Activated CD4-positive, alpha-beta T cell treated with anti-CD3 and anti-CD28 coated beads, Interleukin-2, Interleukin-4, amounts not matched to agents 100 ng/mL and 50 ng/mL, durations not matched to agents 16 hours and 8 hours (primary cell): ENCODE results near the gene KLHL5.
"Not testable (repeated sequence)": the region's sequence is repeated elsewhere in the genome, so short reads cannot be mapped to it uniquely, and the experiment has no call there.

Experiments
- DNase-seq: peaks from one replicate; pipeline ENCODE4 v3.0.0-alpha.2; 2020; ENCODE audit warnings: low spot score

The KLHL5 gene

DNA sequence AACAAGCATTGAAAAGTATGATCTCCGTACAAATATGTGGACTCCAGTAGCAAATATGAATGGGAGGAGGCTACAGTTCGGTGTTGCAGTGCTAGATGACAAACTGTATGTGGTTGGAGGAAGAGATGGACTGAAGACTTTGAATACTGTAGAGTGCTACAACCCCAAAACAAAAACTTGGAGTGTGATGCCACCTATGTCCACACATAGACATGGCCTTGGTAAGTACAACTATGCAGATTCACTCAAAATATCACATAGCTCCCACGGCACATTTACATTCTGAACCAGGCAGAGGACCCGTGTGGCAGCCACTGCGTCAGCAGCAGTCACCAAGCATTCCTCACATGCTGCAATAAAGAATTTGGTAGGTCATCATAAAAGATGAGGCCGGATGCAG lies 41.3 kb downstream of the KLHL5 start:
- DNase-seq = no peak

DNA sequence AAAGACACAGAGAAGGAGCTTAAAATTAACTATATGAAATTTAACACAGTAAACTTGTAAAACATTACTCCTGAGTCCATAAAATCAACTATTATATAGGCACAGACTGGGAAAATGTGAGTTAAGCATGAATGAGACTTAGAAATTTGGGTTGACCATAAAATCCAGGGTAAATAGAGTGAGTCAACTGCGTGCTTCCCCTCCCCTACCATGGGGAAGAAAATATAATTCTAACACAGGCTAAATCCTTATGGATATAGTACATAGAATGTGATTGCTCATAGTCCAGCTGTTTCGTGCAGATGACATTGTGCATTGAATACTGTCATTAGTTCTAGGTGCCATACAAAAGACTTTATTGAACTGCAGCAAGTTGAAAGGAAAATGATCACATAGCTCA lies 42.2 kb downstream of the KLHL5 start:
- no peak for DNase-seq

DNA sequence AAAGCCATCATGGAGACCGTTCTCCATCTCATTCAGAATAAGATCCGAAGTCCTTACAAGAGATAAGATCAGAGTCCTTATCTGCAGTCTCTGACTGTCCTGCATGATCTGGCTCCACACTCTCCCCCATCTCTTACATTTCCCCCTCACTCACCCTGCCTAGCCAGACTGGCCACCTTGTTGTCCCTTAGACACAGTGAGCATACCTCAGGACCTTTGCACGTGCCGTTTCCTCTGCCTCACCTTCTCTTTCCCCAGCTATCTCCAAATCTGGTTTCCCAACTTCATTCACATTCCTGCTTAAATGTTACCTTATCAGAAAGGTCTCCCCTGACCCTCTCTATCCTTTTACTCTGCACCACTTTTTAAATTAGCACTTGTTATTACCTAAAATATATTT lies 44.0 kb downstream of the KLHL5 start:
- DNase-seq = no peak

DNA sequence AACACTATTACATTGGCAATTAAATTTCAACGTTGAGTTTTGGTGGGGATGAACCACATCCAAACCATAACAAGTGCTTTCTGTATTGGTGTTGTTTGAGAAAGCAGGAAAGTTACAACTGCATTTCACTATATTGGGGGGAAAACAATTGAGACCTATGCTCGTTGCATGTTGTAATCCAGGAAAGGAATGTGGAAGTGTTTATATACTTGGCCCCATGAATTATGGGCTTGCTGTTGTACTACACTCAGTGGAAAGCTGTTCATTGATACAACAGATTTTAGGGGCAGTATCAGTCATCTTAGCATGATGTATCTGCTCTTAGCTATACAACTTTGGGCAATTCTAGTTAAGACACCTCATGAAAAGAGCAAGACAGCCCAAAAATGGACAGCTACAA lies 52.4 kb downstream of the KLHL5 start:
- no peak for DNase-seq

DNA sequence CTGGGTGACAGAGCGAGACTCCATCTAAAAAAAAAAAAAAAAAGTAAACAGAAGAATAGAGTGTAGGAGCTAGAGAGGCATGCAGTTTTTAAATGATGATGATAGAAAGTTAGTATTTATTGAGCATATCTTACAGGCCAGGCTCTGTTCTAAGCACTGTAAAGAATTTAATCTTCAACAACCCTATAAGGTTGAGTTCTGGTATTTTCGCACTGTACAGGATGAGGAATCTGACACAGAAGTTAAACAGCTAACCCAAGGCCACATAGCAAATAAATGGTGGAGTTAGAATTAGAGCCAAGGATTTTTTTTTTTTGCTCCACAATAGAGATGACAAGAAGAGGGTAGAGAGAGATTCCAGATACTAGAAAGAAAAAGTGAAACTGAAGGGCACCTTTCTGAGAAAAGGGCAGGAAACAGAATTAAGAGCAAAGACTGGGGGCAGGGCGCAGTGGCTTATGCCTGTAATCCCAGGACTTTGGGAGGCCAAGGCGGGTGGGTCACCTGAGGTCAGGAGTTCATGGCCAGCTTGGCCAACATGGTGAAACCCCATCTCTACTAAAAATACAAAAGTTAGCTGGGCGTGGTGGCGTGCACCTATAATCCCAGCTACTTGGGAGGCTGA lies 56.1 kb downstream of the KLHL5 start:
- no peak for DNase-seq

DNA sequence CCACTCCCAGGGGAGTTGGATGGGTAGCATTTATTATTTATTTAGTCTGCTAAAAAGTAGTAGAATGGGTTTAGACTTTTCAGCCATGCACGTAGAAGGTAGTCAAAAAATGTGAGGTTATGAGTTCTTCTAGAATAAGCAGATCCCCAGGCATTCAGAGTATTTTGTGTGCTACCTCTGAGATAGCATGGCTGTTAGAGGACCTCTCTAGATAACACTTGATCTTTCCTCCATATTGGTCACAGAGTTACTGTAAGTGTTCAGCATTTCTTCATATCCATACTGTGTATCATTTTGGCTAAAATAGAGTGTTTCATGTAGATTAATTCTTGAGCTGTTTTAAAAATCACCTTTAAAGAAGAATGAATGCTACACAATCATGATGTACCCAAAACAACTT lies 58.4 kb downstream of the KLHL5 start:
- DNase-seq = no peak

DNA sequence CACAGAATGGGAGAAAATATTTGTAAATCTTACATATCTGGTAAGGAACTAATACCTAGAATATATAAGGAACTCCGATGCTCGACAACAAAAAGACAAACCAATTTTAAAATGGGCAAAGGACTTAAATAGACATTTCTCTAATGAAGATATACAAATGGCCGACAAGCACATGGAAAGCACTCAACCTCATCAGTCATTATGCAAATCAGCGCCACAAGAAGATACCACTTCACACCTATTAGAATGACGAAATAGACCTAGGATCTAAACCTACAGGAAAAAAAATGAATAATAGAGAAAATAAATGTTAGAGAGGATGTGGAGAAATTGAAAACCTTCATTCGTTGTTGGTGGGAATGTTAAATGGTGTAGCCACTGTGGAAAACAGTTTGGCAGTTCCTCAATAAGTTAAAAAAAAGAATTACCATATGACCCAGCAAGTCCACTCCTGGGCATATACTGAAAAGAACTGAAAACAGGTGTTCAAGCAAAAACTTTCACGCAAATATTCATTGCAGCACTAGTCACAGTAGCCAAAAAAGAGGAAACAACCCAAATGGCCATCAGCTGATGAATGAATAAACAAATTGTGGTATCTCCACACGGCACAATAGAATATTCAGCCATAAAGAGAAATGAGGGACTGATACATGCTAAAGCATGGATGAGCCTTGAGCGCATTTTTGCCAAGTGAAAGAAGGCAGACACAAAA lies 63.0 kb downstream of the KLHL5 start:
- no peak for DNase-seq

DNA sequence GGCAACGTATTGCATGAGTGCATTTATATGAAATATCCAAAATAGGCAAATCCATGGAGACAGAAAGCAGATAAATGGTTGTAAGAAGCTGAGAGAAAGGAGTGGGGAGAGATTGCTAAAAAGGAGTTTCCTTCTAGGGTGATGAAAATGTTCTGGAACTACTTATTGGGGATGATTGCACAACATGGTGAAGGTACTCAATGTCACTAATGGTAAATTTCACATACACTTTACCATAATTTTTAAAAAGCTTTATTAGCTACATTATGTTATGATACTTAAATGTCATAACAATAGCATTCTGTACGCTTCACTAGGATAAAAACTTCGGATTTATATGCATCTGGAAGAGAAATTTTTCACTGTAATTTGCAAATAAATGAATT lies 63.6 kb downstream of the KLHL5 start:
- no peak for DNase-seq

DNA sequence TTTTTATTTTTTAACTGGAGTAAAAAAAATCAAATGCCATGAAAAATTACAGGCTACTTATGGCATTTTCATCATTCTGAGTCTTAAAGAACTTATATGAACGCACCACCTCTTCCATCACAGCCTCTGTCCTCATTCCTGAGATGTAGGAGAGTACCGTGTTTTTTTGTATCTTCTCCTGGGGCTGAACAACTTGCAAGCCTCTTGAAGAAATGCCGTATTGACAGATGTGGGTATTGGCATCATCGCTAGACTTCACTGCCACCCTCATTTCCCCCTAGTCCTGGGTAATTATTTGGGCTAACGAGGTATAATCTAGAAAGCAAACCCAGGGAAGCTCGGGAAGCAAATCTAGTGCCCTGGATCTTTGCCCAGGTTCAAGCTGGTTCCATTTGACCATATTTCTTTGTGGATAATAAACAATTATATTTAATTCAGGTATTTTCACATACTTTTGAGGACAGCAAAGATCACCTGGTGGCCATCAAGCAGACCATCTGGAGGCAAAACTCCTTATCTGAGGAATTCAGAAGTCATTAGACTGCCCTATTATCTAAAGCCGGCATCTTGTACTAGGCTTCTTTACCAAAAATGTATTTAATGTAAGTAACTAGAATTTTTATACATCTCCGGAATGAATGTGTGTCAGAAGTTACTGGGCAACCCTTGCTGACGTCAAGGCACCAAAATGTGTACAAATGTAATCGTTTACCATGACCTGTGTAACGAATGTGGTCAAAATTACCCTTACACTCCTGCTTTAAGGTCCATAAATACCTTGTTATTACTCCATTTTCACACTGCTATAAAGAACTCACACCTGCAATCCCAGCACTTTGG lies 64.4 kb downstream of the KLHL5 start:
- DNase-seq = no peak

DNA sequence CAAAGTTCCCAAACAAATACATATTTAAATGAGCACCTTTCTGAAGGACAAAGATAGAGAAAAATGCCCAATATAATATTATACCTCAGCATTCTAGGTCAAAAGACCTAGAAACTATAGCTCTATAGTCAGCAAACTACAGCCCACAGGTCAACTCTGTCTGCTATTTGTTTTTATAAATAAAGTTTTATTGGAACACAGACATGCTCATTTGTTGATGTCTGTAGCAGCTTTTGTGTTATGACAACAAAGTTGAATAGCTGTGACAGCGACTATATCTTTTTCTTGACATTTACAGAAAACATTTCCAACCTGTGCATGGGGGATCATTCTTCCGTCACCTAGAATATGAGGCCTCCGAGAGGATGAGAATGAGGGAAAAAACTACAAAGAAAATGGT lies 71.6 kb downstream of the KLHL5 start:
- DNase-seq = no peak

DNA sequence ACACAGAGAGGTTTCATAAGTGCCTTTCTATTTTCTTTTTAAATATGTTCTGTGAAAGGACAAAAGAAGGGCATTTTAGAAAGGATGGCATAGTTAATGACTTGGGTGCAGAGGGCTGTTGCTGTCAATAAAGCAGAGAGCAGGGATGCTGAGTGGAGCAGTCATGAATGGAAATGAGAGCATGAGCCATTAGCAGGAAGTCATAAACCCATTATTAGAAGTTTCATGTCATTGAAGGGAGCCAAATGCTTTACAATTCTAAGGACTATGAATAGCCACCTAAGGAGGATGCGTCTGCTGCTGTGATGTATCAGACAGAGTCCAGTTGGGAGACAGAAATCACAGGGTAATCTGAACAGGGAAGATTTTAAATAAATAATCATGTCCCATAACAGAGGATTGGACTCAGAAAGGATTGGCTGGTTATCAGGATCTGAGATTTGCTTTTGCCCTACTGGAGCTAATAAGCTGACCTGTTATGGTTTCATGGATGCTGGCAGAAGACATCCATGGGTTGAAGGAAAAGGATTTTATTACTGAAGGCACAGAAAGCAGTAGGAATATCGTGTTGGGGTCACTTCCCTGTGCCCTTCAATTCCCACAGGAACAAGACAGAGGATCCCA lies 72.8 kb downstream of the KLHL5 start:
- DNase-seq = no peak

DNA sequence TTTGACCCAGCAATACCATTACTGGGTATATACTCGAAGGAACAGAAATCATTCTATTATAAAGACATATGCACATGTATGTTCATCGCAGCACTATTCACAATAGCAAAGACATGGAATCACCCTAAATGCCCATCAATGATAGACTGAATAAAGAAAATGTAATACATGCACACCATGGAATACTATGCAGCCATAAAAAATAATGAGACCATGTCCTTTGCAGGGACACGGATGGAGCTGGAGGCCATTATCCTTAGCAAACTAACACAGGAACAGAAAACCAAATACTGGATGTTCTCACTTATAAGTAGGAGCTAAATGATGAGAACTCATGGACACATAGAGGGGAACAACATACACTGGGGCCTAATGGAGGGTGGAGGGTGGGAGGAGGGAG lies 76.2 kb downstream of the KLHL5 start:
- DNase-seq = not testable (repeated sequence)

DNA sequence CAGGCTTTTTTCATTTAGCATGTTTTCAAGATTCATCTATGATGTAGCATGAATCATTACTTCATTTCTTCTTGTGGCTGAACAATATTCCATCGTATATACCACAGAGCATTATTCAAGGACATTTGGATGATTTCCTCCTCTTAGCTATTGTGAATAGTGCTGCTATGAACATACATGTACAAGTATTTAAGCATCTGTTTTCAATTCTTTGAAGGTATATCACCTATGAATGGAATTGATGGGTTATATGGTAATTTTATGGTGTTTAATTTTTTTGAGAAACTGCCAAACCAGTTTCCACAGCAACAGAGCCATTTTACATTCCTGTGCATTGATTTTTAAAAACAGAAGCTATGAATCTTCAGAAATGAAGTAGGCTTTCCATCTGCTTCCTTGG lies 84.2 kb downstream of the KLHL5 start:
- DNase-seq = no peak

DNA sequence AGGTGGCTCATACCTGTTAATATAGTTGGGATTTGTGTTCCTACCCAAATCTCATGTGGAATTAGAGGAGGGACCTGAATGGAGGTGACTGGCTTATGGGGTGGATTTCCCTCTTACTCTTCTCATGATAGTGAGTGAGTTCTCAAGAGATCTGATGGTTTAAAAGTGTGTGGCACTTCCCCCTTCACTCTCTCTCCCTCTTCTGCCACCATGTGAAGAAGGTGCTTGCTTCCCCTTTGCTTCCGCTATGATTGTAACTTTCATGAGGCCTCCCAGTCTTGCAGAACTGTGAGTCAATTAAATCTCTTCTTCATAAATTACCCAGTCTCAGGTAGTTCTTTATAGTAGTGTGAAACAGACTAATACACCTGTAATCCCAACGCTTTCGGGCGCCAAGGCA lies 92.0 kb downstream of the KLHL5 start:
- no peak for DNase-seq

DNA sequence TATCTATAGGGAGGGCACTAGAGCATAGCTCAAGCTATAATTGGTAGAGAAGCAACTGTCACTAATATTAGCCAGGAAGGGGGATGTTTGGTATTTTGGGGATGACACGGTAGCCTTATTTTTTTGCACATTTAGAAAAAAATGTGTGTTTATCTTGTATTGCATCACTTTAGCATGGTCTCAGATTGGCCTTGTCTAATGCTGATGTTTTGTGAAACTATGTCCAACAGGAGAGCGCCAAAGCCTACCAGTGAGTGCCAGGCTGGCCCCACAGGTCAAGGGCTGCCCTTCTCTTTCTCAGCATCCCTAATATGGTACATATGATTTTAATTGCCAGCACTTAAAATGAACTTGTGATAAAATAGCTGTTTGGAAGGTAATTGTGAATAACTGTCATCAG lies 95.5 kb downstream of the KLHL5 start:
- DNase-seq = no peak

DNA sequence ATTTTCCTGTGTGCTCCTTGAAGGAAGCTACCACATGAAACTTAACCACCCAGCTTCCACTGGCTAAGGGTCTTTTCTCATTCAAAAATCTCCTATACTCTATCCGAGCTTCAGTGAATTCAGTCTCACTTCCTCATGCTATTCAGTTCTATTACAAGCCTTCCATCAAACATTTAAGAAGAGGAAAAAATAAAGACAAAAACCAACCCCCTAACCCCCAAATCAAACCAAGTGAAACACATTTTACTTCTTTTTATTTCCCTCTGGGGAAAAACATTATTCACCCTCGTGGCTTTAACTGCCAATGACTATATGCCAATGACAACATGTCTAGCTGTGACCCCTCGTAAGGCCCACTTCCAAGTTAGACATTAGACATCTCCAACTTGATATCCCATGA lies 104.1 kb downstream of the KLHL5 start:
- no peak for DNase-seq

DNA sequence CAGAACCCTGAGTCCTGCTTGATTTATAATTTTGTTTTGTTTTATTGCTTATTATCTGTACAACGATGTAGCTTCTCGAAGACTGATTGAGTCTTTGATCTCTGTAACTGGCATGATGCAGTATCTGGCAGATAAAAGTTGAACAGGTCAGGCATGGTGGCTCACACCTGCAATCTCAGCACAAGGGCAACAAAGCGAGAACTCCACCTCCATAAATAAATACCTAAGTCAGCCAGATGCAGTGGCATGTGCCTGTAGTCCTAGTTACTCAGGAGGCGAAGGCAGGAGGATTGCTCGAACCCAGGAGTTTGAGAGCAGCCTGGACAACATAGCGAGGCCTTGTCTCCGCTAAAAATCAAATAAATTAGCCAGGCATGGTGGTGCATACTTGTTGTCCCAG lies 104.6 kb downstream of the KLHL5 start:
- DNase-seq = no peak

DNA sequence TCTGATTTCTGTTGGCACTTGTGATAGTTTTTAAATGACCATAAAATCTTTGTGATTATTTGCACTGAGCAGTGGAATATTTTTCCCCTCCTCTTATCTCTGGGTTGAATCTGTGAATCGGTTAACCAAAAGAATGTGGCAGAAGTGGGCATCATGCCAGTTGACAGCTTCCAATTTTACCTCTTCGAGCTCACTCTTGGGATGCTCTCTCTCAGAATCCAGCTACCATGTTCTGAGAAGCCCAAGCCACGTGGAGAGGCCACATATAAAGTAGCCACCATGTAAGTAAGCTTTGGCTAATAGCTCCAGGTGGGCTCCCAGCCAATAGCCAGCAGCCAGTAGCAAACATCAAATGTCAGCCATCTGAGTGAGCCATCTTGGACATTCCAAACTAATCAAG lies 107.4 kb downstream of the KLHL5 start:
- DNase-seq = no peak

DNA sequence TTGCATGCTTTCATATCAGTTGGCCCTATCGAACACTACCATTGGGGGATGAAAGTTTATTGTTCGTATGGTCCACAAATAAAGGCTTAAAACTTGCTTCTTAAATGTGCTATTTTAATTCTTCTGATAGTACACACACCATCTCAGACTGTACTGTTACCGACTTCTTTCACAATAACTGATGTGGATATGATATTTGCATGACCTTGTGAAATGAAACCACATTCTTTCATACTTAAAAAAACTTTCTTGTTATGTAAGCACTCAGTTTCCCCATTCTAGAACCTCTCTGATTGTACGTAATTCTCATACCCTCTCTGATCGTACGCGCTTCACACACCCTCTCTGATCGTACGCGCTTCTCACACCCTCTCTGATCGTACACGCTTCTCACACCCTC lies 108.3 kb downstream of the KLHL5 start:
- DNase-seq = no peak
